ENCODE results near the gene SLC25A14. TPM values are rescaled to one million over a fixed set of nuclear protein-coding genes. Genes with fewer than 3 reads are reported as not detected.

Gene SLC25A14
- polyA plus RNA-seq, 2 of the 4 experiments (the other 2 are of a cell fraction), result 23.0 to 34.8 TPM

DNA sequence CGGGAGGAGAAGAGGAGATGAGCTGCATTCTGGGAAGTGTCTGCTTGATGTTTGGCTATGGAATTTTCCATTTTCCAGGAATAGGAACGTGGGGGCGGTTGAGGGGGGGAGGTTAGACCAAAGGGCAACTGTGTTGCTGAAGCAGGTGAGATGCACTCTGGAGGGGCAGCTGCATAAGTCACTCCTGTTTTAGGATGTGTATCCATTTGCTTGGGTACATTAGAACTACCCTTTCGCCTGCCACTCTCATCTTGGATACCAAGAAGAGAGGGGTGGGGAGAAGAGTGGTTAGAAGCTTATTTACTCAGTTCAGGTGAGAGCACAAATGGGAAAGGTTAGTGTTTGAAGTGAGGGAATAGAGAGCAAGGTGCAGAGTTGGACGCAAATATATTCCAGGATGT lies 46.7 kb downstream of the SLC25A14 start:
- no peak for TF ChIP-seq HEYL (CRISPR knock-in tag; IDR thresholded peaks at IDR 0.05)
- TF ChIP-seq, protein P1, sequence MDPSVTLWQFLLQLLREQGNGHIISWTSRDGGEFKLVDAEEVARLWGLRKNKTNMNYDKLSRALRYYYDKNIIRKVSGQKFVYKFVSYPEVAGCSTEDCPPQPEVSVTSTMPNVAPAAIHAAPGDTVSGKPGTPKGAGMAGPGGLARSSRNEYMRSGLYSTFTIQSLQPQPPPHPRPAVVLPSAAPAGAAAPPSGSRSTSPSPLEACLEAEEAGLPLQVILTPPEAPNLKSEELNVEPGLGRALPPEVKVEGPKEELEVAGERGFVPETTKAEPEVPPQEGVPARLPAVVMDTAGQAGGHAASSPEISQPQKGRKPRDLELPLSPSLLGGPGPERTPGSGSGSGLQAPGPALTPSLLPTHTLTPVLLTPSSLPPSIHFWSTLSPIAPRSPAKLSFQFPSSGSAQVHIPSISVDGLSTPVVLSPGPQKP (IDR thresholded peaks at IDR 0.05; ENCODE audit: low read depth, low read length), result no peak
- TF ChIP-seq ZSCAN20 (CRISPR knock-in tag; IDR thresholded peaks at IDR 0.05), result no peak
- TF ChIP-seq, protein P2, sequence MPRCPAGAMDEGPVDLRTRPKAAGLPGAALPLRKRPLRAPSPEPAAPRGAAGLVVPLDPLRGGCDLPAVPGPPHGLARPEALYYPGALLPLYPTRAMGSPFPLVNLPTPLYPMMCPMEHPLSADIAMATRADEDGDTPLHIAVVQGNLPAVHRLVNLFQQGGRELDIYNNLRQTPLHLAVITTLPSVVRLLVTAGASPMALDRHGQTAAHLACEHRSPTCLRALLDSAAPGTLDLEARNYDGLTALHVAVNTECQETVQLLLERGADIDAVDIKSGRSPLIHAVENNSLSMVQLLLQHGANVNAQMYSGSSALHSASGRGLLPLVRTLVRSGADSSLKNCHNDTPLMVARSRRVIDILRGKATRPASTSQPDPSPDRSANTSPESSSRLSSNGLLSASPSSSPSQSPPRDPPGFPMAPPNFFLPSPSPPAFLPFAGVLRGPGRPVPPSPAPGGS (IDR thresholded peaks at IDR 0.05), result no peak
- no peak for TF ChIP-seq HDAC2 (IDR thresholded peaks at IDR 0.05)
- TF ChIP-seq, protein P3, sequence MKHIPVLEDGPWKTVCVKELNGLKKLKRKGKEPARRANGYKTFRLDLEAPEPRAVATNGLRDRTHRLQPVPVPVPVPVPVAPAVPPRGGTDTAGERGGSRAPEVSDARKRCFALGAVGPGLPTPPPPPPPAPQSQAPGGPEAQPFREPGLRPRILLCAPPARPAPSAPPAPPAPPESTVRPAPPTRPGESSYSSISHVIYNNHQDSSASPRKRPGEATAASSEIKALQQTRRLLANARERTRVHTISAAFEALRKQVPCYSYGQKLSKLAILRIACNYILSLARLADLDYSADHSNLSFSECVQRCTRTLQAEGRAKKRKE (CRISPR knock-in tag; IDR thresholded peaks at IDR 0.05; ENCODE audit: low read depth), result no peak
- TF ChIP-seq NR3C1 (IDR thresholded peaks at IDR 0.05), result no peak
- TF ChIP-seq CHD2 (IDR thresholded peaks at IDR 0.05; ENCODE audit: low read length, partially characterized antibody), result no peak
- 61% methylated on average over 4 of the region's 5 CpGs for WGBS (ENCODE audit: missing lambda C conversion rate)
- H3K4me2 ChIP-seq, result no peak overlapping the region
- FAIRE-seq, result no peak
- H3K4me1 ChIP-seq, result no peaks in the 10 kb centered on the region
- CTCF ChIA-PET, result interaction anchor here (0.6 to 0.7 kb wide), 2 partner anchors 40 to 876 kb away, joined by 3 to 4 read pairs; no protein-coding TSS in a partner anchor
- DNase-seq (ENCODE audit: low read depth in 1 of 2, low spot score in 1 of 2), result no peak
- H3K9me3 ChIP-seq, result no peaks in the 10 kb centered on the region
- POLR2A ChIA-PET, result no interaction called here
- no peak for ATAC-seq
- no peak overlapping the region for H3K4me3 ChIP-seq
- no peak overlapping the region for H3K27ac ChIP-seq

DNA sequence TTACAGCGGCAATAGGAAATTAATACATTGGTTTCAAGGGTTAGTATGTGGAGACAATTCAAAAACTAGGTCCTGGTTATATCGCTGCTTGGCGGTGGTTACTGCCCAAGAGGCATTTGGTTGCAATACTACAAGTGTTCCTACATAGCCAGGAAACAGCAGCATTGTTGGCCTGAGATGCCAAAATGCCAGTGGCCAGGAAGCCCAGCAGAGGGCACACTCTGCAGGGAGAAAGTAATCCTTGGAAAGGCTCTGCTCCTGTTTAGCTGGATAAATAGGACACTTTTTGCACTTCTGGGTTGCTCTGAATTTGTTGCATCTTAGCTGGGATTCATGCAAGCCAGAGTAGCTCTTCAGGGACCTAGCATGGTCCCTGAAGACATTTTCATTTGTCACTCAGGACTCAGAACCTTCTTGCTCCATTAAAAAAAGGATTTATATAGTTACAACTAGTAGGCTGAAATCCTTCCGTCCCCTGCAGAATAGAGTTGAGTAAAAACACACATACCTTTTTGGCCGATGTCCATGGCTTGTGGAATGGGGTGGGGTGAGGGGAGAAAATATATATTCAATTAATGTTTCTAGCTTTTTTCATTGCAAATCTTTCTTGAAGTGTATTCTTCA lies 53.8 kb downstream of the SLC25A14 start:
- POLR2A ChIA-PET, result interaction anchor here (0.6 kb wide), 1 partner anchor 8 kb away, joined by 3 read pairs; the partner anchor contains the start of gene RBMX2
- ATAC-seq (peak; percentile 94 to 95), FAIRE-seq (no peak), DNase-seq (ENCODE audit: low read depth in 1 of 2, low spot score in 1 of 2) (peak; percentile 60 to 71)
- CTCF ChIA-PET, result interaction anchor here (0.6 to 5.1 kb wide), 16 partner anchors 8 to 1282 kb away, joined by 3 to 58 read pairs (median 4); partner anchors contain the start of genes GPR119 and RBMX2
- Histone ChIP-seq H3K27ac (no peak overlapping the region), H3K9me3 (no peaks in the 10 kb centered on the region), H3K4me2 (no peak overlapping the region), H3K4me3 (no peak overlapping the region), H3K4me1 (no peaks in the 10 kb centered on the region)
- 18% methylated on average over 5 of the region's 5 CpGs for WGBS (ENCODE audit: missing lambda C conversion rate)
- TF ChIP-seq, protein P4, sequence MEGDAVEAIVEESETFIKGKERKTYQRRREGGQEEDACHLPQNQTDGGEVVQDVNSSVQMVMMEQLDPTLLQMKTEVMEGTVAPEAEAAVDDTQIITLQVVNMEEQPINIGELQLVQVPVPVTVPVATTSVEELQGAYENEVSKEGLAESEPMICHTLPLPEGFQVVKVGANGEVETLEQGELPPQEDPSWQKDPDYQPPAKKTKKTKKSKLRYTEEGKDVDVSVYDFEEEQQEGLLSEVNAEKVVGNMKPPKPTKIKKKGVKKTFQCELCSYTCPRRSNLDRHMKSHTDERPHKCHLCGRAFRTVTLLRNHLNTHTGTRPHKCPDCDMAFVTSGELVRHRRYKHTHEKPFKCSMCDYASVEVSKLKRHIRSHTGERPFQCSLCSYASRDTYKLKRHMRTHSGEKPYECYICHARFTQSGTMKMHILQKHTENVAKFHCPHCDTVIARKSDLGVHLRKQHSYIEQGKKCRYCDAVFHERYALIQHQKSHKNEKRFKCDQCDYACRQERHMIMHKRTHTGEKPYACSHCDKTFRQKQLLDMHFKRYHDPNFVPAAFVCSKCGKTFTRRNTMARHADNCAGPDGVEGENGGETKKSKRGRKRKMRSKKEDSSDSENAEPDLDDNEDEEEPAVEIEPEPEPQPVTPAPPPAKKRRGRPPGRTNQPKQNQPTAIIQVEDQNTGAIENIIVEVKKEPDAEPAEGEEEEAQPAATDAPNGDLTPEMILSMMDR (IDR thresholded peaks at IDR 0.05), result peak; percentile 69
- TF ChIP-seq RARB (CRISPR knock-in tag; IDR thresholded peaks at IDR 0.05), result no peak
- peak; percentile 69 for TF ChIP-seq SMC3 (IDR thresholded peaks at IDR 0.05)
- TF ChIP-seq RAD21 (conservative IDR thresholded peaks at IDR 0.05 in 1 of 2, IDR thresholded peaks at IDR 0.05 in 1 of 2), result peak; percentile 65 to 71

DNA sequence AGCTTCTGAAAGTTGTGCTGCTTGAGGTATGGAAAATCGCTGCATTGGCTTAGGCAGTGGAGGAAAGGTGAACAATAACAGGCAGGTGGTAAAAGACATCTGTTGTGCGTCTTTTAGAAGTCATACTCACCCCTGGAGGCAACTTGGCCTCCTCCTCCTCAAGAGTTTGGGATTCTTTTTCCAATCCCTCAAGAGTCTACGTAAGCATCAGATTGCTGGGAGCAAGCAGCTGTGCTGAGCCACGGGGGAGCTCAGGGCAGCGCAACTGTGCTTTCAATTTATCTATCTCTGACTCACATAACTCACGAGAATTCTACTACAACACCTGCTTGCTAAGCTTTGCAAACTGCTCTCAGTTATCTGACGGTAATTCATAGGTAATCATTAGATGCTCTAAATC lies 55.6 kb downstream of the SLC25A14 start:
- Histone ChIP-seq H3K4me2 (no peak overlapping the region), H3K9me3 (no peaks in the 10 kb centered on the region), H3K27ac (no peak overlapping the region), H3K4me3 (no peak overlapping the region), H3K4me1 (no peaks in the 10 kb centered on the region)
- WGBS (ENCODE audit: missing lambda C conversion rate), result 23% methylated on average over 7 of the region's 7 CpGs
- no peak for ATAC-seq
- no peak for DNase-seq (ENCODE audit: low read depth in 1 of 2, low spot score in 1 of 2)
- POLR2A ChIA-PET, result no interaction called here
- CTCF ChIA-PET, result interaction anchor here (5.1 kb wide), 1 partner anchor 520 kb away, joined by 58 read pairs; no protein-coding TSS in a partner anchor
- no peak for FAIRE-seq
- TF ChIP-seq EHMT2 (IDR thresholded peaks at IDR 0.05; ENCODE audit: low read depth) (no peak), FOSL2 (IDR thresholded peaks at IDR 0.05) (no peak), FOSL2 (CRISPR knock-in tag; IDR thresholded peaks at IDR 0.05) (no peak), HEYL (CRISPR knock-in tag; IDR thresholded peaks at IDR 0.05) (no peak), JUN (IDR thresholded peaks at IDR 0.05) (no peak), GATA3 (IDR thresholded peaks at IDR 0.05; ENCODE audit: borderline replicate concordance) (no peak), RFX5 (IDR thresholded peaks at IDR 0.05) (no peak), KDM5A (IDR thresholded peaks at IDR 0.05) (no peak), CBX8 (IDR thresholded peaks at IDR 0.05) (no peak)
- TF ChIP-seq, protein P5, sequence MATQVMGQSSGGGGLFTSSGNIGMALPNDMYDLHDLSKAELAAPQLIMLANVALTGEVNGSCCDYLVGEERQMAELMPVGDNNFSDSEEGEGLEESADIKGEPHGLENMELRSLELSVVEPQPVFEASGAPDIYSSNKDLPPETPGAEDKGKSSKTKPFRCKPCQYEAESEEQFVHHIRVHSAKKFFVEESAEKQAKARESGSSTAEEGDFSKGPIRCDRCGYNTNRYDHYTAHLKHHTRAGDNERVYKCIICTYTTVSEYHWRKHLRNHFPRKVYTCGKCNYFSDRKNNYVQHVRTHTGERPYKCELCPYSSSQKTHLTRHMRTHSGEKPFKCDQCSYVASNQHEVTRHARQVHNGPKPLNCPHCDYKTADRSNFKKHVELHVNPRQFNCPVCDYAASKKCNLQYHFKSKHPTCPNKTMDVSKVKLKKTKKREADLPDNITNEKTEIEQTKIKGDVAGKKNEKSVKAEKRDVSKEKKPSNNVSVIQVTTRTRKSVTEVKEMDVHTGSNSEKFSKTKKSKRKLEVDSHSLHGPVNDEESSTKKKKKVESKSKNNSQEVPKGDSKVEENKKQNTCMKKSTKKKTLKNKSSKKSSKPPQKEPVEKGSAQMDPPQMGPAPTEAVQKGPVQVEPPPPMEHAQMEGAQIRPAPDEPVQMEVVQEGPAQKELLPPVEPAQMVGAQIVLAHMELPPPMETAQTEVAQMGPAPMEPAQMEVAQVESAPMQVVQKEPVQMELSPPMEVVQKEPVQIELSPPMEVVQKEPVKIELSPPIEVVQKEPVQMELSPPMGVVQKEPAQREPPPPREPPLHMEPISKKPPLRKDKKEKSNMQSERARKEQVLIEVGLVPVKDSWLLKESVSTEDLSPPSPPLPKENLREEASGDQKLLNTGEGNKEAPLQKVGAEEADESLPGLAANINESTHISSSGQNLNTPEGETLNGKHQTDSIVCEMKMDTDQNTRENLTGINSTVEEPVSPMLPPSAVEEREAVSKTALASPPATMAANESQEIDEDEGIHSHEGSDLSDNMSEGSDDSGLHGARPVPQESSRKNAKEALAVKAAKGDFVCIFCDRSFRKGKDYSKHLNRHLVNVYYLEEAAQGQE (IDR thresholded peaks at IDR 0.05), result no peak
- TF ChIP-seq, protein P2 (IDR thresholded peaks at IDR 0.05), result no peak

All from A549 (cell line).